ENCODE measurements around the gene C4orf54.

DNA sequence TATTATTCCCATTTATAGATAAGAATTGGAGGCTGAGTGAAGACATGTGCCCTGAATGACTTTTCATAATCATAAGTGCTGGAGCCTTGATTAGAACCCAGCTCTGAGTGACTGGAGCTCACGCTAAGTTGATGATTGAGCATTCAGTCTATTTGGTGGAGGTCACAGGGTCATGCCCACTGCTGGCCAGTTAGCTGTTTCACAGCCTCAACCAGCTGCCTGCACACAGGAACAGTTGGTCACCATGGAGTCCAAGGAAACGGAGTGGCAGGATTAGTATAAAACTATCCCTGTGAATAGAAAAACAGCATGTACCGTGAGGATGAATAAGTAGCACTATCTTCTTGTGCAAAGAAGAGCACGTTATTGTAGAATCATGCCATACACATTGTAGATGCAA lies 1.0 kb upstream of the C4orf54 start:
- TF ChIP-seq CTCF (conservative IDR thresholded peaks at IDR 0.05 in 1 of 2, IDR thresholded peaks at IDR 0.05 in 1 of 2; ENCODE audit: extremely low read depth in 1 of 2, insufficient read depth in 1 of 2, low read depth in 1 of 2, low read length in 2 of 2) (no peak), EZH2 (IDR thresholded peaks at IDR 0.05; ENCODE audit: borderline replicate concordance, low read length) (no peak)
